Stimulated activated CD8-positive, alpha-beta memory T cell treated with anti-CD3 and anti-CD28 coated beads, Interleukin-4, amount 100 ng/mL, for 48 hours (primary cell): ENCODE results near the gene TBC1D22A.

Experiments used
- DNase-seq: peaks from one replicate; pipeline ENCODE4 v3.0.0-alpha.2; 2020

Gene TBC1D22A

GRCh38 chr22:47197773-47198500, 435.5 kb downstream of the TBC1D22A start:
- peak; percentile 12 for DNase-seq

GRCh38 chr22:47198801-47199251, 436.4 kb downstream of the TBC1D22A start:
- DNase-seq: peak; percentile 17

- peak; percentile 19 for DNase-seq
Measured at GRCh38 chr22:47199261-47199978, 437.0 kb downstream of the TBC1D22A start.

GRCh38 chr22:47199979-47200272, 437.5 kb downstream of the TBC1D22A start:
- DNase-seq: no peak

- DNase-seq: peak; percentile 10
Measured at GRCh38 chr22:47200273-47201051, 438.0 kb downstream of the TBC1D22A start.

- peak; percentile 12 for DNase-seq
Measured at GRCh38 chr22:47201186-47201995, 438.9 kb downstream of the TBC1D22A start.

- DNase-seq: peak; percentile 10
Measured at GRCh38 chr22:47201996-47202818, 439.8 kb downstream of the TBC1D22A start.

- DNase-seq: peak; percentile 13
Measured at GRCh38 chr22:47202819-47203553, 440.5 kb downstream of the TBC1D22A start.

- DNase-seq: peak; percentile 20
Measured at GRCh38 chr22:47203554-47203991, 441.1 kb downstream of the TBC1D22A start.

GRCh38 chr22:47204002-47204979, 441.8 kb downstream of the TBC1D22A start:
- DNase-seq: peak; percentile 9

- peak; percentile 6 for DNase-seq
Measured at GRCh38 chr22:47205081-47205491, 442.6 kb downstream of the TBC1D22A start.

- peak; percentile 12 for DNase-seq
Measured at GRCh38 chr22:47205554-47205953, 443.1 kb downstream of the TBC1D22A start.

GRCh38 chr22:47206164-47206563, 443.7 kb downstream of the TBC1D22A start:
- DNase-seq: peak; percentile 9

GRCh38 chr22:47206666-47207218, 444.3 kb downstream of the TBC1D22A start:
- peak; percentile 19 for DNase-seq

GRCh38 chr22:47207387-47207786, 444.9 kb downstream of the TBC1D22A start:
- DNase-seq: peak; percentile 3

GRCh38 chr22:47207846-47208554, 445.6 kb downstream of the TBC1D22A start:
- peak; percentile 15 for DNase-seq

- peak; percentile 2 for DNase-seq
Measured at GRCh38 chr22:47208630-47209029, 446.2 kb downstream of the TBC1D22A start.

GRCh38 chr22:47209040-47209514, 446.6 kb downstream of the TBC1D22A start:
- peak; percentile 6 for DNase-seq
